ENCODE data around the gene GIPC3. TPM values are rescaled to one million over a fixed set of nuclear protein-coding genes. Genes with fewer than 3 reads are reported as not detected.

The GIPC3 gene
- 1 to 10 TPM; 1.1 to 3.5 (median 3.0) TPM for polyA plus RNA-seq (ENCODE audit: insufficient read length in 4 of 4)

GRCh38 chr19:3585301-3586126 lies at the start of gene GIPC3:
TSS of gene GIPC3 (plus strand) at chr19:3585478. CDS start at chr19:3585598, 120 bp downstream.
- no peak for DNase-seq (ENCODE audit: low read depth in 4 of 4, low spot score in 3 of 4)

GRCh38 chr19:3535563-3535965 lies 49.7 kb upstream of the GIPC3 start:
- DNase-seq (ENCODE audit: low read depth in 4 of 4, low spot score in 3 of 4), result no peak

- DNase-seq (ENCODE audit: low read depth in 4 of 4, low spot score in 3 of 4), result no peak
These were observed 49.3 kb upstream of the GIPC3 start for GRCh38 chr19:3535981-3536380.

- DNase-seq (ENCODE audit: low read depth in 4 of 4, low spot score in 3 of 4), result no peak
These were observed 48.7 kb upstream of the GIPC3 start for GRCh38 chr19:3536429-3537100.

GRCh38 chr19:3537101-3537437 lies 48.2 kb upstream of the GIPC3 start:
- no peak for DNase-seq (ENCODE audit: low read depth in 4 of 4, low spot score in 3 of 4)

GRCh38 chr19:3537438-3538240 lies 47.6 kb upstream of the GIPC3 start:
- no peak for DNase-seq (ENCODE audit: low read depth in 4 of 4, low spot score in 3 of 4)

GRCh38 chr19:3538258-3538929 lies 46.9 kb upstream of the GIPC3 start:
- no peak for DNase-seq (ENCODE audit: low read depth in 4 of 4, low spot score in 3 of 4)

- DNase-seq (ENCODE audit: low read depth in 4 of 4, low spot score in 3 of 4), result no peak
These were observed 46.1 kb upstream of the GIPC3 start, which contains the start of gene TEKTIP1 for GRCh38 chr19:3538965-3539755. TSS of gene TEKTIP1 (plus strand) at chr19:3539174. CDS start at chr19:3539178, 4 bp downstream.

- DNase-seq (ENCODE audit: low read depth in 4 of 4, low spot score in 3 of 4), result no peak
These were observed 45.5 kb upstream of the GIPC3 start for GRCh38 chr19:3539756-3540118.

GRCh38 chr19:3543150-3544057 lies 41.9 kb upstream of the GIPC3 start:
- DNase-seq (ENCODE audit: low read depth in 4 of 4, low spot score in 3 of 4), result no peak

GRCh38 chr19:3544058-3544376 lies 41.3 kb upstream of the GIPC3 start:
- DNase-seq (ENCODE audit: low read depth in 4 of 4, low spot score in 3 of 4), result no peak

- DNase-seq (ENCODE audit: low read depth in 4 of 4, low spot score in 3 of 4), result no peak
These were observed 40.3 kb upstream of the GIPC3 start for GRCh38 chr19:3544742-3545668.

- DNase-seq (ENCODE audit: low read depth in 4 of 4, low spot score in 3 of 4), result no peak
These were observed 39.6 kb upstream of the GIPC3 start for GRCh38 chr19:3545669-3546034.

- no peak for DNase-seq (ENCODE audit: low read depth in 4 of 4, low spot score in 3 of 4)
These were observed 39.2 kb upstream of the GIPC3 start for GRCh38 chr19:3546119-3546518.

GRCh38 chr19:3547301-3547731 lies 38.0 kb upstream of the GIPC3 start:
- DNase-seq (ENCODE audit: low read depth in 4 of 4, low spot score in 3 of 4), result no peak

GRCh38 chr19:3547767-3548282 lies 37.5 kb upstream of the GIPC3 start:
- no peak for DNase-seq (ENCODE audit: low read depth in 4 of 4, low spot score in 3 of 4)

- no peak for DNase-seq (ENCODE audit: low read depth in 4 of 4, low spot score in 3 of 4)
These were observed 36.7 kb upstream of the GIPC3 start for GRCh38 chr19:3548606-3549005.

GRCh38 chr19:3549816-3550215 lies 35.5 kb upstream of the GIPC3 start:
- DNase-seq (ENCODE audit: low read depth in 4 of 4, low spot score in 3 of 4), result no peak

Data from left renal pelvis (tissue), 4 donors.